SJCRH30 (cell line): ENCODE measurements around the gene MYO1C. TPM values are rescaled to one million over a fixed set of nuclear protein-coding genes. Genes with fewer than 3 reads are reported as not detected.
"Not testable (repeated sequence)": the region's sequence is repeated elsewhere in the genome, so short reads cannot be mapped to it uniquely, and the experiment has no call there.

Experiments used
- DNase-seq, 2 experiments: peaks; one replicate each; pipeline ENCODE4 v3.0.0-alpha.2; 2015 to 2020
- H3K27ac ChIP-seq: fragments of 250-450 bp; sonication (Bioruptor Pico); 2 replicates; pipeline ENCODE4 v1.5.1; 2020; ENCODE audit warnings: mild to moderate bottlenecking, moderate library complexity
- H3K27me3 ChIP-seq: fragments of 250-450 bp; sonication (Bioruptor Pico); 2 replicates; pipeline ENCODE4 v1.5.1; 2020; ENCODE audit warnings: mild to moderate bottlenecking, moderate library complexity
- H3K36me3 ChIP-seq: fragments of 250-450 bp; sonication (Bioruptor Pico); 2 replicates; pipeline ENCODE4 v1.5.1; 2020; ENCODE audit warnings: mild to moderate bottlenecking, moderate library complexity
- H3K4me1 ChIP-seq: fragments of 250-450 bp; sonication (Bioruptor Pico); 2 replicates; pipeline ENCODE4 v1.5.1; 2020; ENCODE audit warnings: mild to moderate bottlenecking, moderate library complexity
- H3K4me3 ChIP-seq: fragments of 250-450 bp; sonication (Bioruptor Pico); 2 replicates; pipeline ENCODE4 v1.5.1; 2020; ENCODE audit warnings: mild to moderate bottlenecking, moderate library complexity
- H3K9me3 ChIP-seq: fragments of 250-450 bp; sonication (Bioruptor Pico); replicated peaks from 2 replicates; pipeline ENCODE4 v1.5.1; 2020; ENCODE audit warnings: mild to moderate bottlenecking, moderate library complexity
- total RNA-seq: library from RNA; depleted of rRNA; stranded (reverse); fragments of >200 nt; shearing (Covaris generic); gene quantifications from 2 replicates; pipeline ENCODE4 v1.2.3, GENCODE V29; 2014; rRNA removed

MYO1C gene
- total RNA-seq, result 17.9 and 19.1 TPM in 2 replicates

DNA sequence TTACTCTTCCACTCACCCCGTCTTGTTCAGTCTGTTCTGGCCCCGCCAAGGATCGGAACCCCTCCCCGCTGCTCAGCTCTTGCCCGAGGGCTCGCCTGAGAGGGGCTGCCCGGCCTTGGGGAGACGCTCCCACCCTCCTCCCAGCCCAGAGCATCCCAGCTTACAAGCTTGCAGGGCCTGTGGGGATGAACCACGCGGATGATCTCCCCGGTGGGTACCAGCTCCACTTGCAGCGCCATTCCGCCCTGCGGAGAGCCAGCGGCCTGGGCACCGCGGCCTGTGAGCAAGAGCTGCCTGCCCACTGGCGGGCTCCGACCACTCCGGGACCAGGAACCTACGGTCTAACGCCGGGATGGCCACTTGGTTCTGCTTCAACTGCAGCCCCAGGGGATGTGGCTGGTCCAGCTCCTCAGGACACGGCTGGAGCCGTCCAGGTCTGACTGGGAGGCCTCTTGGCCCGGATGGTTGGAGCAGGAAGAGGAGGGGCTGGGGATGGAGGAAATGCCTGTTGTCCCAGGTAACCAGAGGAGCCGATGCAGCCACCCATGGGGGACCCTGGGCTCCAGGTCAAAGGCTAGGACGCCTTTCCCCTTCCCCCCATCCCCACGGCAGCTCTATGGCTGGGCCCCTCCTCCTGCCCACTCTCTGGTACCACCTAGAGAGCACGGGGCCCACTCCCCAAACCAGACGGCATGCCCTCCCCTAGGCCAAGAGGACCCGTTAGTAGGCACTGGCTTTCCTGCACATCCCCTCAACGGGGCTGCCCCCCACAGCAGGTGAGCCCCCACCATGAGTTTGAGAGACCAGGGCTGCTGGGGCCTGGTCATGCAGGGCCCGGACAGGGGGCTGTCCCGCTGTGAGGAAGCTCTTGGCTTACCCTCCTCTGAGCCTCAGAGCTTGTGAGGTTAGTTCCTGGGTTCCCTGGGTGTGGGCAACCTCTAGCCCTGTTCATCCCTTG lies at the start of gene MYO1C:
Gene MYO1C, minus strand, starts transcription at position 438 of the 958 bp plus-strand sequence. Its CDS starts 199 bp downstream, at position 239.
- DNase-seq, result no peak
- no peaks in the 10 kb centered on the region for H3K27me3 ChIP-seq
- no peaks in the 10 kb centered on the region; the same call in 1 of the 2 replicates for H3K4me1 ChIP-seq
- no peak within 1 kb of the TSS for H3K27ac ChIP-seq
- no peaks in the 10 kb centered on the region for H3K9me3 ChIP-seq
- no peaks in the 10 kb centered on the region for H3K36me3 ChIP-seq
- peak within 1 kb of the TSS; percentile 76 for H3K4me3 ChIP-seq

DNA sequence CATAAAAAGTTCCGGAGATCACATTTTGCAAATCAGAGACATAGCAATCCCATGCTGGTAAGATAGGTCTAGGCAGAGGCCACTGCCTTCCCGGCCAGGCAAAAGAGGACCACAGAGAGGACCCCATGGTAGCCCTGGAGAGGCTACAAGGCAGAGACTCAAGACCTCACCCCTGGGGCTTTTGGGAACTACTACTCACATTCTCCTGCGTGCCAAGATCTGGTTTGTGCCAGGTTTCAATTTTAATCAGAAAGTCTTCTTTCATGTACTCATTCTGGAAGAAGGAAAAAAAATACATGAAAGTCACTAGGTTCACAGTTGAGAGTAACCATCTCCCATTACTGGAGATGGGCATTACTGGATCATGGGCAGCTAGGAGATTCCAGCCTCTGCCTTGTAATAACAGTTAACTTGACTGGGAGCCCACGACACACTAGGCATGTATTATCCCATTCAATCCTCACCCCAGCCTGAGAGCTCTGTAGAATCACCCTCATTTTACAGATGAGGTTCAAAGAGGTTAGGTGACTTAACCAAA lies 49.0 kb upstream of the MYO1C start:
- no peaks in the 10 kb centered on the region for H3K4me1 ChIP-seq
- peaks cover 3% of the 10 kb centered on the region; the same call in 1 of the 2 replicates for H3K36me3 ChIP-seq
- no peak overlapping the region for H3K27ac ChIP-seq
- H3K27me3 ChIP-seq, result no peaks in the 10 kb centered on the region
- no peak for DNase-seq
- no peak overlapping the region for H3K4me3 ChIP-seq
- H3K9me3 ChIP-seq, result no peaks in the 10 kb centered on the region

- no peak overlapping the region for H3K27ac ChIP-seq
- H3K27me3 ChIP-seq, result no peaks in the 10 kb centered on the region
- no peak for DNase-seq
- H3K9me3 ChIP-seq, result no peaks in the 10 kb centered on the region
- no peak overlapping the region for H3K4me3 ChIP-seq
- H3K36me3 ChIP-seq, result peaks cover 3% of the 10 kb centered on the region; the same call in 1 of the 2 replicates
- no peaks in the 10 kb centered on the region for H3K4me1 ChIP-seq
Observed at GRCh38 chr17:1539811-1540210, 47.3 kb upstream of the MYO1C start.

GRCh38 chr17:1535737-1536136 lies 43.3 kb upstream of the MYO1C start:
- DNase-seq, result no peak
- Histone ChIP-seq H3K9me3 (no peaks in the 10 kb centered on the region), H3K27ac (no peak overlapping the region), H3K4me1 (peaks cover 16% of the 10 kb centered on the region), H3K27me3 (no peaks in the 10 kb centered on the region), H3K4me3 (no peak overlapping the region), H3K36me3 (peaks cover 3% of the 10 kb centered on the region; the same call in 1 of the 2 replicates)

GRCh38 chr17:1533661-1534325 lies 41.3 kb upstream of the MYO1C start:
- H3K36me3 ChIP-seq, result peaks cover 2% of the 10 kb centered on the region; the same call in 1 of the 2 replicates
- peaks cover 16% of the 10 kb centered on the region for H3K4me1 ChIP-seq
- no peaks in the 10 kb centered on the region for H3K27me3 ChIP-seq
- H3K9me3 ChIP-seq, result no peaks in the 10 kb centered on the region
- peak; percentile 62 to 78 for DNase-seq
- no peak overlapping the region for H3K4me3 ChIP-seq
- H3K27ac ChIP-seq, result peak overlapping the region; percentile 20; the same call in 1 of the 2 replicates

DNA sequence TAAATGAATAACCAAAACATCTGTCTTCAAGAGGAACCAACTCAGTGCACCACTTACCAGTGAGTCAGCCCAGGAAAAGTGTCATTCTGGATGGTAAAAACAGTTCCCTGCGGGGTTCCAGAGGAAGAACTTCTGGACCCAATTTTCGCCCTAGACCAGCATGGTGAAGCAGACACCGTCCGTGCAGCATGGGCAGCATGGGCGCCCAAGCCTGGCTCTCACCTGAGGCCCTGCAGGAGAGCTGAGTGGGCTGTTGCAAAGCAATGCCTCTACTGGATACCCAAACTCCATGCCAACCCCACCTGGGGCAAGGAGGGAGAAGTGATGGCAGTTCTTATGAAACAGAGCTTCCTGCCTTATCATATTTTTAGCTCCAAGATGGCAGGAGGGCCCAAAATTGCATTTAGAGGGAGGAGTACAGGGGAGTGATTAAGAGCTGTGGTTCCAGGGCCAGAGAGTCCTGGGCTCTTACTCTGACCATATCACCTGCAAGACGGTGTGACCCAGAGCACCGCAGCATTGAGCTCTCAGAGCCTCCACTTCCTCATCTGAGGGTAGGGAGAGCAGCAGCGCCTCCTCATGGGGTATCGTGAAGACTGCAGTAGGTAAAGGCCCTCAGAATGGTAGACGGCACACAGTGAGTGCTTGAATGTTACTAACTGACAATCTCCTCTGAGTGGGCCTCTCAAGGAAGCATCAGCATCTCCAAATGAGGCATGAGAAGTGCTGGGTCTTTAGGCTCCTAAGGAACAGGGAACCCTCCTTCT lies 40.5 kb upstream of the MYO1C start:
- 0 out of 2 replicates have a peak overlapping the region, but pooled peaks have one; percentile 7 for H3K27ac ChIP-seq

GRCh38 chr17:1529863-1530262 lies 37.4 kb upstream of the MYO1C start:
- H3K36me3 ChIP-seq, result no peaks in the 10 kb centered on the region; the same call in 1 of the 2 replicates
- H3K9me3 ChIP-seq, result no peaks in the 10 kb centered on the region
- DNase-seq, result no peak
- H3K27me3 ChIP-seq, result no peaks in the 10 kb centered on the region
- no peak overlapping the region for H3K27ac ChIP-seq
- H3K4me1 ChIP-seq, result peaks cover 16% of the 10 kb centered on the region
- H3K4me3 ChIP-seq, result no peak overlapping the region

More for the DNA sequence above, 40.5 kb upstream of the MYO1C start:
- H3K27me3 ChIP-seq, result no peaks in the 10 kb centered on the region
- H3K4me3 ChIP-seq, result no peak overlapping the region
- H3K9me3 ChIP-seq, result no peaks in the 10 kb centered on the region
- H3K4me1 ChIP-seq, result peaks cover 16% of the 10 kb centered on the region
- peak; percentile 28 to 58 for DNase-seq
- no peaks in the 10 kb centered on the region; the same call in 1 of the 2 replicates for H3K36me3 ChIP-seq

- not testable (repeated sequence) for H3K4me1 ChIP-seq, DNase-seq, H3K4me3 ChIP-seq, H3K27me3 ChIP-seq, H3K36me3 ChIP-seq, H3K27ac ChIP-seq, H3K9me3 ChIP-seq
Observed at GRCh38 chr17:1526876-1527275, 34.4 kb upstream of the MYO1C start.

DNA sequence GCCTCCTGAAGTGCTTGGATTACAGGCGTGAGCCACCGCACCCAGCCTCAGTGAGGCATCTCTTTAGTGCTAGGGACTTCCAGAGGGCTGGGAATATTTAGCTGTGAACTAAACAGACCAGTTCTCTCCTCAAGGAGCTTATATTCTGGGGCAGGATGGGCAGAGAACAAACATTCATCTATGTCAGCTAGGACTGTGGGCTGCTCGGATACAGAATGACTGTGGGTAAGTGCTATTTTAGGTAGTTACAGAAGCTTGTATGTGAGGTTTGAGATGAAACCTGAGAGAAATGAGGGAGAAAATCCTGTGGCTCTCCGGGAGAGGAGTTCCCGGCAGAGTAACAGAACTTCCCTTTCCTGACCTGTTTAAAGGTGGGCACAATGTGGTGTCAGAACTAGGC lies 30.1 kb upstream of the MYO1C start:
- Histone ChIP-seq H3K27ac (no peak overlapping the region), H3K27me3 (no peaks in the 10 kb centered on the region), H3K9me3 (no peaks in the 10 kb centered on the region), H3K4me1 (peaks cover 23% of the 10 kb centered on the region), H3K4me3 (no peak overlapping the region), H3K36me3 (no peaks in the 10 kb centered on the region)
- DNase-seq, result no peak

- Histone ChIP-seq H3K27ac (peak overlapping the region; percentile 39), H3K4me3 (no peak overlapping the region), H3K4me1 (peaks cover 24% of the 10 kb centered on the region), H3K9me3 (no peaks in the 10 kb centered on the region), H3K27me3 (no peaks in the 10 kb centered on the region), H3K36me3 (no peaks in the 10 kb centered on the region)
- peak in 1 of 2 experiments; percentile 35 for DNase-seq
Observed at GRCh38 chr17:1521086-1521640, 28.7 kb upstream of the MYO1C start.

- DNase-seq, result no peak
- H3K27me3 ChIP-seq, result no peaks in the 10 kb centered on the region
- H3K27ac ChIP-seq, result no peak overlapping the region
- no peak overlapping the region for H3K4me3 ChIP-seq
- H3K36me3 ChIP-seq, result no peaks in the 10 kb centered on the region
- H3K4me1 ChIP-seq, result peaks cover 24% of the 10 kb centered on the region
- no peaks in the 10 kb centered on the region for H3K9me3 ChIP-seq
Observed at GRCh38 chr17:1519678-1520077, 27.2 kb upstream of the MYO1C start.

DNA sequence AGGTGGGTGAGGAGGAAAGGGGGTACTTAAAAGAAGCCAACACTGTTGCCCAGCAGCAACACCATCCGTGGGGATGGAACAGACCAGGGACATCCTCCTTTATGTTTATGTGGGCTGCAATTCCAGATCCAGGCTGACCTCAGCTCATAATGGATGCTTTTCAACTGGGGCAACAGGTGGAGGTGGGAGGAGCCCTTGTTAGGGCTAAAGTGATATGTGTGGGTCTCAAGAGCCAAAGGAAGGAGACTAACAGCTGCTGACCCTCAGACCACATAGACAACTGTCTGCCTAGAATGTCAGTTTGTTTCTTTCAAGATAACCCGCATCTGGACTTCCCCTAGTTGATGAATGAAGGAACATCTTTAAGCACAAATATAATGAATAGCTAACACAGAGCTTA lies 25.9 kb upstream of the MYO1C start:
- Histone ChIP-seq H3K9me3 (no peaks in the 10 kb centered on the region), H3K36me3 (no peaks in the 10 kb centered on the region), H3K4me1 (peaks cover 24% of the 10 kb centered on the region), H3K27ac (peak overlapping the region; percentile 27; the same call in 1 of the 2 replicates), H3K4me3 (no peak overlapping the region), H3K27me3 (no peaks in the 10 kb centered on the region)
- DNase-seq, result peak; percentile 50 to 72

- Histone ChIP-seq H3K9me3 (no peaks in the 10 kb centered on the region), H3K4me1 (peaks cover 24% of the 10 kb centered on the region), H3K27me3 (no peaks in the 10 kb centered on the region), H3K36me3 (no peaks in the 10 kb centered on the region), H3K27ac (peak within 1 kb of the TSS; percentile 64), H3K4me3 (peak within 1 kb of the TSS; percentile 88)
- DNase-seq, result peak; percentile 92 to 93
Observed at GRCh38 chr17:1516388-1517161, 24.1 kb upstream of the MYO1C start, which contains the start of gene INPP5K. TSS of gene INPP5K (minus strand) at chr17:1516612. CDS start at chr17:1516499, 113 bp downstream.
